Right forelimb (tissue), 1 donor: ENCODE results near the gene PCNX2.
"Not testable (repeated sequence)": the region's sequence is repeated elsewhere in the genome, so short reads cannot be mapped to it uniquely, and the experiment has no call there.

Source experiments
- DNase-seq: peaks from one replicate; pipeline ENCODE4 v3.0.0-alpha.2; 2018

Gene PCNX2

GRCh38 chr1:233042834-233043233 lies 252.7 kb downstream of the PCNX2 start:
- no peak for DNase-seq

DNA sequence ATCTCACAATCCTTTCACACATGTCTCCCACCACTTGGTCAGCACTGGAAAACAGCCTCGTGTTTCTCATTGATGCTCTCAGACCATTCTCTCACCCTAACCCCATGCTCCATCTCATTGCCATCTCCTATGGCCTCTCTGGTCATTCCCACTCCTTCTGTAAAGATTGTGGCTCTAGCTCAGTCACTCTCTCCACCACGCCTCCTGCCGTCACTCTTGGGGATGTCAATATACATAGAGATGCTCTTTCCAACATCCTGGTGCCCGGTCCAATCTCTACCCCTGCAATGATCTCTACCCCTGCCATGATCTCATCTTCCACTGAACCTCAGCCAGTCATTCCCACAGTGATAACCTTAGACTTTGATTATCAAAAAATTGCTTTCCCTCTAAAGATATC lies 255.0 kb downstream of the PCNX2 start:
- DNase-seq: no peak

GRCh38 chr1:233038581-233038980 lies 256.9 kb downstream of the PCNX2 start:
- DNase-seq: no peak

- DNase-seq: no peak
Measured at GRCh38 chr1:233037843-233038242, 257.7 kb downstream of the PCNX2 start.

- DNase-seq: no peak
Measured at GRCh38 chr1:233034836-233035235, 260.7 kb downstream of the PCNX2 start.

- no peak for DNase-seq
Measured at GRCh38 chr1:233033361-233033760, 262.2 kb downstream of the PCNX2 start.

DNA sequence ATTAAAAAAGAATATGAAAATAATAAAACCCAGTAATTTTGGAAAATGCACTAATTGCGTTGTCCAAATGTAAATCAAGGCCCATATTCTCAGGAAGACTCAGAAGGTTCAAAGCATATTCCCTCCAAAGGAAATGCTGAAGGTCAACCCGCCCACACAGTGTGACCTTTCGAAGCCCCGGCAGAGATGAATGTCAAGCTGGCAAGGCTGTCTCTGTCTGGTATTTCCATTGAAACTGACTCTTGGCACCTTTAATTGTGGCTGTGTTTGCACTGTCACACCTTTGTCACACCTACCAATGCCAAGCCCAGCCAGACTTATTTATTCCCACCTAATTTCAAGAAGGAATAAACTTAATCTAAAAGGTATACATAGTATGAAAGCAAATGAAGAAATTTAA lies 262.6 kb downstream of the PCNX2 start:
- DNase-seq: no peak

GRCh38 chr1:233031521-233031920 lies 264.0 kb downstream of the PCNX2 start:
- no peak for DNase-seq

GRCh38 chr1:233027046-233027445 lies 268.5 kb downstream of the PCNX2 start:
- DNase-seq: no peak

GRCh38 chr1:233025567-233025966 lies 270.0 kb downstream of the PCNX2 start:
- DNase-seq: no peak

GRCh38 chr1:233025157-233025556 lies 270.4 kb downstream of the PCNX2 start:
- no peak for DNase-seq

DNA sequence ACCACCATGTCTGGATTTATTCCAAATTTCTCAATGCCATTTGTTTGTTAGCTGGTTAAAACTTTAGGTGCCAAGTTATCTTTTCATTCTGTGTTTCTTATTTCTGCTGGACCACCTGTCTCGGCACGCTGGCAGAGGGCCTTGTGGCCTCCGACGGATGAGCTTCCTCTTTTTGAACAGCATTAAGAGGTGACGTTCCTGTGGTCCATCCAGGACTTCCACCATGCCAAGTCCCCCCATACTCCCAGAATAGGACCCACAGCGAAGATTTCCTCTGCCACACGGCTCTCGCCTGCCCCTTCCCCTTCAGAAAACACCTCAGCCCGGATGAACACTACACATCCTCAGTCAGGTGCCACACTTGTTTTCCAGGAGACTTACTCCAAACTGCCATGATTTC lies 271.3 kb downstream of the PCNX2 start:
- no peak for DNase-seq

DNA sequence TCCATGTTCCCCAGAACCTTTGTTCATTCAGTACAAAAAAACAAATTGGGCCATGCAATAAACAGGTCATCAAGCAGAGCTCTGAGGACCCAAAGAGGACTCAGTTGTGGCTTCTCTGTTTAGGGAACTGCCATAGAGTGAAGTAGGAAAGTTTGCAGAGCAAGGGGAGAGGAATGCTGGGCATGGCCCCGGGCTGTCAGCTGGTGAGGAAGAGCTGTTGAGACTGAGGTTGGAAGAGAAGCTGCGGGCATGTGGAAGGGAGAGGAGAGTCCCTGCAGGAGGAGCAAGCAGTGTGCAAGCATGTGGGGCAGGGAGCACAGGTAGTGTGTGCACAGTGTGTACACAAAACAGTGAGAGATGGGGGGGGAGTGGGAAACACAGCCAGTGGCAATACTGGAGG lies 273.3 kb downstream of the PCNX2 start:
- no peak for DNase-seq

DNA sequence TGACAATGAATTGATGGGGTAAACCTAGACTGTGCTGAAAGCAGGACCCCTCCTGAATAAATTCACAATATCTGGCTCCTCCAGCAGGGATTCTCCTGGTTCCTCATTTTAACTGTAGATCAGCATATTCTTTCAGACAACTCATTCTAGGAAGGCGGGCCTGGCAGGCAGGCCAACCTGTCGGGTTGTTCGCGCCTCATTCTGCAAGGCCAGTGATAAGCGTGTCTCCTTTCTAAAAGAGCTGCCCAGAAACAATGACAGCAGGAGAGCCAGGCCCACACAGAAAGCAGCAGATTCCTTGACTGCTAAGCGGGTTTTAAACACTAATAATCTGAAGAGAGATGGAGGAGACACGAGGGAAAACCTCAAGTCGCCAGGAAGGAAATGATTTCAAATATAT lies 275.1 kb downstream of the PCNX2 start:
- DNase-seq: no peak

- DNase-seq: no peak
Measured at GRCh38 chr1:233019778-233020325, 275.7 kb downstream of the PCNX2 start.

DNA sequence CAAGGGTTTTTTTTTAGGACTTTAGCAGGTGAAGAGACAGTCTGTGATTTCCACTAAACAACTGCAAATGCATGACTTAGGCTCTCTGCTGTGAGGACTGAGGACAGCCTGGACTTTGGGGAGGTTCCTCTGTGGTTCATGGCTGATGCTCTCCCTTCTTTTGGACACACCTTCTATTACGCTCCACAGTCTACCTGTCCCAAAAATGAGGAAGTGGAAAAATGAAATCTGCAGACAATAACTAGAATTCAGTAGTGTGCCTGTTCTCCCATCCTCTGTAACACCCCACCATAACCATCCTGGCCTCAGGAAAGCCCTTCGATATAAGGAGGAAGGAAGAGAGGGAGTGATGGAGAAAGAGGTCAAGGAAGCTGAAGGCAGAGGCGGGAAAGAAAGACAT lies 276.4 kb downstream of the PCNX2 start:
- no peak for DNase-seq

DNA sequence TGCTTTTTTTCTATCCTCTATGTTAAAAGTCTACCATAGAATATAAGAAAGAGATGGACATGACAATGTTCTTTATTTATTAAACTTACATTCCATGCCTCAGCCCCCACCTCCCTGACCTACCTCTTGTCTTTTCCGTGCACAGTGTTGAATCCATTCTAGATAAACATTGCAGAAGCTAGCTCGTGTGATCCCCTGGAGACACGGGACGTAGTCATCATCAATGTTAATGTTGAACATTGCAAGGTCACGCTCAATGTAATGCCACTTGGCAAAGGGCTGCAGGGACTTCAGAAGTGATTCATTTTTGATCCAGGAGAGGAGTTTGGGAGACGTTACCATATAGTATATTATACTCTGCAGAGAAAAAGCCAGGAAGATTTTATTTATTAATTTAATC lies 278.7 kb downstream of the PCNX2 start:
- DNase-seq: no peak

GRCh38 chr1:233015965-233016364 lies 279.6 kb downstream of the PCNX2 start:
- no peak for DNase-seq

GRCh38 chr1:233012021-233012420 lies 283.5 kb downstream of the PCNX2 start:
- DNase-seq: no peak

DNA sequence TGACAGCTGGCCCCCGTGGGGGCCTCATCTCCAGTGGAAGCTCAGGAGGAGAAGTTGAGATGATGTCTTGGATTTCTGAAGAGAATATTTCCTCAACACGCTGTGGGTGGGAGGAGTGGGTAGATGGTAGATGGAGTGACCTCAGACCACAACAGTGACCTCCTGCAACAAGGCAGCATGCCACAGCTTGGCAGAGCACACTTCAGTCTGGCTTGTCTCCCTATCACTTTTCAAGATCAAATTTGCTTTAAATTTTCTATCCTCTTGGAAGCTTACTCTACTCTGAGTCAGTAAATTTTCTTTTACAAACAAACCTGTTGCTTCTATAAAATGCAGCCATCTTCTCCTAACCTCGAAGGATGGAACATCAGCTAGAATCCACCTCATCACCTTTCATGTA lies 285.4 kb downstream of the PCNX2 start:
- no peak for DNase-seq

- no peak for DNase-seq
Measured at GRCh38 chr1:233006541-233006973, 289.0 kb downstream of the PCNX2 start.

DNA sequence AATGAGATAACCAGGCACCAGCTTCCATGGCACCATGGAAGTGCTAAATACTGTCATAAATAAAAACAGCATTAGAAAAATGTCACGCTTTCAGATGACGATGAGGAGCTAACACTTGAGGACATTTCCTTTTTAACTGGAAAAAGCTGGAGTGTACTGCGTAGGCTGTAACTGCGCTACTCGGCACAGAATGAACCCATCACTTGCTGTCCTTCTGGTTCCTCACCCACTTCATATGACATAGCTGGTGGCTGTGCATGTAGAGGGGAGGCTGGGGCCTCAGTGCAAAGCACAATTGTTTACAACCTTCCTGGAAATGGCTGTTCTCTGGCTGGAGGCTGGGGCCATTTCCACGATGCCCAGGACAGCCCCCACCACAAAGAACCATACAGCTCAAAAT lies 289.4 kb downstream of the PCNX2 start:
- DNase-seq: no peak

- DNase-seq: no peak
Measured at GRCh38 chr1:233005703-233006102, 289.8 kb downstream of the PCNX2 start.

GRCh38 chr1:233005156-233005555 lies 290.4 kb downstream of the PCNX2 start:
- DNase-seq: no peak

- no peak for DNase-seq
Measured at GRCh38 chr1:233004451-233004850, 291.1 kb downstream of the PCNX2 start.

DNA sequence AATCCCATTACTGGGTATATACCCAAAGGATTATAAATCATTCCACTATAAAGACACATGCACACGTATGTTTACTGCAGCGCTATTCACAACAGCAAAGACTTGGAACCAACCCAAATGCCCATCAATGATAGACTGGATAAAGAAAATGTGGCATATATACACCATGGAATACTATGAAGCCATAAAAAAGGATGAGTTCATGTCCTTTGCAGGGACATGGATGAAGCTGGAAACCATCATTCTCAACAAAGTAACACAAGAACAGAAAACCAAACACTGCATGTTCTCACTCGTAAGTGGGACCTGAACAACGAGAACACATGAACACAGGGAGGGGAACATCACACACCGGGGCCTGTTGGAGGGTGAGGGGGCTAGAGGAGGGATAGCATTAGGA lies 291.9 kb downstream of the PCNX2 start:
- not testable (repeated sequence) for DNase-seq
